ENCODE results near the gene LRRK1.
A peak's percentile ranks its signal among the peaks of the same experiment; 100 is the strongest.

The LRRK1 gene

GRCh38 chr15:100981086-100981485 is 61.9 kb downstream of the LRRK1 start:
- DNase-seq (ENCODE audit: low spot score), result no peak

- DNase-seq (ENCODE audit: low spot score), result no peak
These were observed 64.1 kb downstream of the LRRK1 start for GRCh38 chr15:100983221-100983620.

- DNase-seq (ENCODE audit: low spot score), result no peak
These were observed 66.2 kb downstream of the LRRK1 start for GRCh38 chr15:100985401-100985800.

- DNase-seq (ENCODE audit: low spot score), result no peak
These were observed 67.2 kb downstream of the LRRK1 start for GRCh38 chr15:100986158-100986896.

- DNase-seq (ENCODE audit: low spot score), result no peak
These were observed 68.0 kb downstream of the LRRK1 start for GRCh38 chr15:100987143-100987542.

- DNase-seq (ENCODE audit: low spot score), result no peak
These were observed 69.1 kb downstream of the LRRK1 start for GRCh38 chr15:100988297-100988696.

- DNase-seq (ENCODE audit: low spot score), result no peak
These were observed 69.7 kb downstream of the LRRK1 start for GRCh38 chr15:100988857-100989256.

- DNase-seq (ENCODE audit: low spot score), result no peak
These were observed 75.7 kb downstream of the LRRK1 start for GRCh38 chr15:100994597-100995446.

GRCh38 chr15:100995471-100996430 is 76.6 kb downstream of the LRRK1 start:
- no peak for DNase-seq (ENCODE audit: low spot score)

GRCh38 chr15:100997442-100997841 is 78.3 kb downstream of the LRRK1 start:
- no peak for DNase-seq (ENCODE audit: low spot score)

- no peak for DNase-seq (ENCODE audit: low spot score)
These were observed 79.5 kb downstream of the LRRK1 start for GRCh38 chr15:100998630-100999029.

GRCh38 chr15:100999369-100999768 is 80.2 kb downstream of the LRRK1 start:
- no peak for DNase-seq (ENCODE audit: low spot score)

- no peak for DNase-seq (ENCODE audit: low spot score)
These were observed 81.1 kb downstream of the LRRK1 start for GRCh38 chr15:101000271-101000681.

- DNase-seq (ENCODE audit: low spot score), result no peak
These were observed 81.9 kb downstream of the LRRK1 start for GRCh38 chr15:101001056-101001455.

GRCh38 chr15:101001796-101002195 is 82.6 kb downstream of the LRRK1 start:
- no peak for DNase-seq (ENCODE audit: low spot score)

GRCh38 chr15:101003081-101003480 is 83.9 kb downstream of the LRRK1 start:
- DNase-seq (ENCODE audit: low spot score), result no peak

- no peak for DNase-seq (ENCODE audit: low spot score)
These were observed 84.5 kb downstream of the LRRK1 start for GRCh38 chr15:101003706-101004105.

GRCh38 chr15:101004500-101004899 is 85.3 kb downstream of the LRRK1 start:
- no peak for DNase-seq (ENCODE audit: low spot score)

GRCh38 chr15:101004986-101005747 is 86.0 kb downstream of the LRRK1 start:
- no peak for DNase-seq (ENCODE audit: low spot score)

- peak; percentile 84 for DNase-seq (ENCODE audit: low spot score)
These were observed 88.0 kb downstream of the LRRK1 start for GRCh38 chr15:101006931-101007691.
